ENCODE data around the gene KIF1A.
"Not testable (repeated sequence)": the region's sequence is repeated elsewhere in the genome, so short reads cannot be mapped to it uniquely, and the experiment has no call there.

Gene KIF1A

GRCh38 chr2:240711296-240711695 lies 108.7 kb downstream of the KIF1A start:
- H3K4me1 Mint-ChIP-seq, result no peaks in the 10 kb centered on the region
- no peak overlapping the region for H3K27ac Mint-ChIP-seq
- H3K36me3 Mint-ChIP-seq, result no peaks in the 10 kb centered on the region
- DNase-seq (ENCODE audit: low spot score in 2 of 2), result no peak
- H3K27me3 Mint-ChIP-seq, result peaks cover 14% of the 10 kb centered on the region
- no peak for ATAC-seq (ENCODE audit: low read depth)
- no peaks in the 10 kb centered on the region for H3K9me3 Mint-ChIP-seq
- H3K4me3 Mint-ChIP-seq, result no peak overlapping the region

GRCh38 chr2:240708457-240708856 lies 111.6 kb downstream of the KIF1A start:
- no peaks in the 10 kb centered on the region for H3K36me3 Mint-ChIP-seq
- H3K9me3 Mint-ChIP-seq, result no peaks in the 10 kb centered on the region
- no peaks in the 10 kb centered on the region for H3K4me1 Mint-ChIP-seq
- ATAC-seq (ENCODE audit: low read depth) (no peak), DNase-seq (ENCODE audit: low spot score in 2 of 2) (no peak)
- H3K4me3 Mint-ChIP-seq, result no peak overlapping the region
- no peak overlapping the region for H3K27ac Mint-ChIP-seq
- peaks cover 20% of the 10 kb centered on the region for H3K27me3 Mint-ChIP-seq

- H3K4me3 Mint-ChIP-seq, result no peak overlapping the region
- peaks cover 25% of the 10 kb centered on the region for H3K27me3 Mint-ChIP-seq
- no peak overlapping the region for H3K27ac Mint-ChIP-seq
- H3K36me3 Mint-ChIP-seq, result no peaks in the 10 kb centered on the region
- DNase-seq (ENCODE audit: low spot score in 2 of 2) (no peak), ATAC-seq (ENCODE audit: low read depth) (no peak)
- no peaks in the 10 kb centered on the region for H3K9me3 Mint-ChIP-seq
- no peaks in the 10 kb centered on the region for H3K4me1 Mint-ChIP-seq
Measured at GRCh38 chr2:240707821-240708220, 112.2 kb downstream of the KIF1A start.

- Mint-ChIP-seq H3K27ac (no peak overlapping the region), H3K4me3 (no peak overlapping the region), H3K27me3 (peaks cover 31% of the 10 kb centered on the region), H3K4me1 (no peaks in the 10 kb centered on the region), H3K36me3 (no peaks in the 10 kb centered on the region), H3K9me3 (no peaks in the 10 kb centered on the region)
- no peak for ATAC-seq (ENCODE audit: low read depth)
- DNase-seq (ENCODE audit: low spot score in 2 of 2), result no peak
Measured at GRCh38 chr2:240707043-240707756, 112.8 kb downstream of the KIF1A start.

GRCh38 chr2:240705204-240705791 lies 114.7 kb downstream of the KIF1A start:
- Mint-ChIP-seq H3K4me3 (no peak overlapping the region), H3K9me3 (no peaks in the 10 kb centered on the region), H3K4me1 (no peaks in the 10 kb centered on the region), H3K36me3 (no peaks in the 10 kb centered on the region), H3K27me3 (peaks cover 25% of the 10 kb centered on the region), H3K27ac (no peak overlapping the region)
- ATAC-seq (ENCODE audit: low read depth) (no peak), DNase-seq (ENCODE audit: low spot score in 2 of 2) (no peak)

GRCh38 chr2:240704651-240705050 lies 115.4 kb downstream of the KIF1A start:
- no peak for DNase-seq (ENCODE audit: low spot score in 2 of 2)
- Mint-ChIP-seq H3K4me3 (no peak overlapping the region), H3K4me1 (no peaks in the 10 kb centered on the region), H3K27ac (no peak overlapping the region), H3K9me3 (no peaks in the 10 kb centered on the region), H3K27me3 (peaks cover 25% of the 10 kb centered on the region), H3K36me3 (no peaks in the 10 kb centered on the region)
- no peak for ATAC-seq (ENCODE audit: low read depth)

- H3K4me3 Mint-ChIP-seq, result no peak overlapping the region
- H3K27me3 Mint-ChIP-seq, result peaks cover 23% of the 10 kb centered on the region
- no peaks in the 10 kb centered on the region for H3K9me3 Mint-ChIP-seq
- H3K27ac Mint-ChIP-seq, result no peak overlapping the region
- ATAC-seq (ENCODE audit: low read depth) (no peak), DNase-seq (ENCODE audit: low spot score in 2 of 2) (no peak)
- H3K4me1 Mint-ChIP-seq, result no peaks in the 10 kb centered on the region
- no peaks in the 10 kb centered on the region for H3K36me3 Mint-ChIP-seq
Measured at GRCh38 chr2:240703417-240704341, 116.3 kb downstream of the KIF1A start.

GRCh38 chr2:240702640-240703011 lies 117.4 kb downstream of the KIF1A start:
- no peaks in the 10 kb centered on the region for H3K9me3 Mint-ChIP-seq
- H3K27me3 Mint-ChIP-seq, result peaks cover 20% of the 10 kb centered on the region
- ATAC-seq (ENCODE audit: low read depth) (no peak), DNase-seq (ENCODE audit: low spot score in 2 of 2) (no peak)
- no peaks in the 10 kb centered on the region for H3K36me3 Mint-ChIP-seq
- no peak overlapping the region for H3K27ac Mint-ChIP-seq
- no peak overlapping the region for H3K4me3 Mint-ChIP-seq
- no peaks in the 10 kb centered on the region for H3K4me1 Mint-ChIP-seq

GRCh38 chr2:240701736-240702639 lies 118.0 kb downstream of the KIF1A start:
- no peak overlapping the region for H3K27ac Mint-ChIP-seq
- H3K4me1 Mint-ChIP-seq, result no peaks in the 10 kb centered on the region
- H3K27me3 Mint-ChIP-seq, result peaks cover 20% of the 10 kb centered on the region
- no peaks in the 10 kb centered on the region for H3K36me3 Mint-ChIP-seq
- no peaks in the 10 kb centered on the region for H3K9me3 Mint-ChIP-seq
- DNase-seq (ENCODE audit: low spot score in 2 of 2) (no peak), ATAC-seq (ENCODE audit: low read depth) (no peak)
- no peak overlapping the region for H3K4me3 Mint-ChIP-seq

GRCh38 chr2:240701091-240701735 lies 118.8 kb downstream of the KIF1A start:
- no peaks in the 10 kb centered on the region for H3K4me1 Mint-ChIP-seq
- H3K9me3 Mint-ChIP-seq, result no peaks in the 10 kb centered on the region
- H3K4me3 Mint-ChIP-seq, result no peak overlapping the region
- DNase-seq (ENCODE audit: low spot score in 2 of 2) (no peak), ATAC-seq (ENCODE audit: low read depth) (no peak)
- no peak overlapping the region for H3K27ac Mint-ChIP-seq
- peaks cover 20% of the 10 kb centered on the region for H3K27me3 Mint-ChIP-seq
- no peaks in the 10 kb centered on the region for H3K36me3 Mint-ChIP-seq

GRCh38 chr2:240700616-240701015 lies 119.4 kb downstream of the KIF1A start:
- H3K36me3 Mint-ChIP-seq; H3K27ac Mint-ChIP-seq; H3K4me1 Mint-ChIP-seq; H3K9me3 Mint-ChIP-seq; DNase-seq (ENCODE audit: low spot score in 2 of 2); ATAC-seq (ENCODE audit: low read depth); H3K4me3 Mint-ChIP-seq: not testable (repeated sequence)
- peaks cover 19% of the 10 kb centered on the region for H3K27me3 Mint-ChIP-seq

GRCh38 chr2:240699835-240700234 lies 120.2 kb downstream of the KIF1A start:
- H3K4me1 Mint-ChIP-seq; H3K27ac Mint-ChIP-seq; H3K9me3 Mint-ChIP-seq; H3K36me3 Mint-ChIP-seq; DNase-seq (ENCODE audit: low spot score in 2 of 2); ATAC-seq (ENCODE audit: low read depth); H3K4me3 Mint-ChIP-seq: not testable (repeated sequence)
- peaks cover 13% of the 10 kb centered on the region for H3K27me3 Mint-ChIP-seq

GRCh38 chr2:240698852-240699561 lies 121.0 kb downstream of the KIF1A start:
- ATAC-seq (ENCODE audit: low read depth); H3K4me1 Mint-ChIP-seq; H3K27ac Mint-ChIP-seq; H3K4me3 Mint-ChIP-seq; H3K9me3 Mint-ChIP-seq; H3K36me3 Mint-ChIP-seq; DNase-seq (ENCODE audit: low spot score in 2 of 2): not testable (repeated sequence)
- peaks cover 11% of the 10 kb centered on the region for H3K27me3 Mint-ChIP-seq
